Endodermal cell (in vitro differentiated cells): ENCODE measurements around the gene PIAS4. TPM values are rescaled to one million over a fixed set of nuclear protein-coding genes. Genes with fewer than 3 reads are reported as not detected.
"Not testable (repeated sequence)": the region's sequence is repeated elsewhere in the genome, so short reads cannot be mapped to it uniquely, and the experiment has no call there.

ENCODE experiments used
- DNase-seq: peaks from one replicate; pipeline ENCODE4 v3.0.0-alpha.2; 2017
- H3K27ac ChIP-seq: 2 replicates; pipeline ENCODE4 v1.5.1; 2013; ENCODE audit warnings: mild to moderate bottlenecking, low read depth, low read length, moderate library complexity
- H3K27me3 ChIP-seq: 2 replicates; pipeline ENCODE4 v1.6.1; 2013; ENCODE audit warnings: mild to moderate bottlenecking, low read length, moderate library complexity; ENCODE audit not compliant: insufficient read depth, control insufficient read depth, poor library complexity, severe bottlenecking
- H3K36me3 ChIP-seq: 2 replicates; pipeline ENCODE4 v1.7.0; 2013; ENCODE audit warnings: mild to moderate bottlenecking, low read length, moderate library complexity; ENCODE audit not compliant: control insufficient read depth, insufficient read depth
- H3K4me1 ChIP-seq: one replicate; pipeline ENCODE4 v1.7.0; 2013; ENCODE audit warnings: low read length; ENCODE audit not compliant: control insufficient read depth, insufficient read depth
- H3K4me3 ChIP-seq: 2 replicates; pipeline ENCODE4 v1.5.1; 2013; ENCODE audit warnings: mild to moderate bottlenecking, low read length, moderate library complexity
- H3K9ac ChIP-seq: 2 replicates; pipeline ENCODE4 v1.6.1; 2013; ENCODE audit warnings: mild to moderate bottlenecking, low read length, moderate library complexity; ENCODE audit not compliant: poor library complexity, severe bottlenecking; ENCODE audit errors: extremely low read depth
- H3K9me3 ChIP-seq: 2 replicates; pipeline ENCODE4 v1.6.1; 2013; ENCODE audit warnings: mild to moderate bottlenecking, low read length, moderate library complexity; ENCODE audit not compliant: control insufficient read depth
- H3K27ac Mint-ChIP-seq: 2 replicates; pipeline ENCODE4 v1.8.0; 2020; ENCODE audit warnings: mixed read lengths
- H3K27me3 Mint-ChIP-seq: 2 replicates; pipeline ENCODE4 v1.8.0; 2021; ENCODE audit warnings: mild to moderate bottlenecking, mixed read lengths; ENCODE audit not compliant: insufficient read depth
- H3K36me3 Mint-ChIP-seq: 2 replicates; pipeline ENCODE4 v1.8.0; 2020; ENCODE audit warnings: low read depth, mixed read lengths
- H3K4me1 Mint-ChIP-seq: 2 replicates; pipeline ENCODE4 v1.8.0; 2020; ENCODE audit warnings: mixed read lengths
- H3K4me3 Mint-ChIP-seq: 2 replicates; pipeline ENCODE4 v1.8.0; 2020; ENCODE audit warnings: mild to moderate bottlenecking, moderate library complexity, mixed read lengths
- H3K9me3 Mint-ChIP-seq: 2 replicates; pipeline ENCODE4 v1.8.0; 2020; ENCODE audit warnings: mild to moderate bottlenecking, mixed read lengths
- WGBS, 2 experiments: methylation state at CpG; one replicate each; pipeline versions ENCODE4 v1.1.5 to v1.1.7; 2013; ENCODE audit warnings: missing lambda C conversion rate in 2 of 2, mixed read lengths in 1 of 2; ENCODE audit not compliant: insufficient coverage in 1 of 2, insufficient read length in 1 of 2; 5-methylcytosine and 5-hydroxymethylcytosine counted together
- total RNA-seq, 2 donors: library from RNA; stranded (reverse); fragmentation: NEBNext Ultra II Directional in 1 of 2; extraction: Animal tissue kit (Norgen Biotek cat#: 25700) in 1 of 2; gene quantifications; 2 replicates in 1 of 2; 3 replicates in 1 of 2; pipeline ENCODE4 v1.2.1, GENCODE V29; 2021
- TF ChIP-seq, protein P1 (sequence below): fragments of 200-600 bp; sonication (generic); conservative IDR thresholded peaks from 2 replicates; pipeline ENCODE4 v1.5.0; 2021; ENCODE audit warnings: antibody characterized with exemption, mild to moderate bottlenecking

Gene PIAS4
- total RNA-seq, 2 donors from 2014 or later = 57.5 to 58.1 TPM

DNA sequence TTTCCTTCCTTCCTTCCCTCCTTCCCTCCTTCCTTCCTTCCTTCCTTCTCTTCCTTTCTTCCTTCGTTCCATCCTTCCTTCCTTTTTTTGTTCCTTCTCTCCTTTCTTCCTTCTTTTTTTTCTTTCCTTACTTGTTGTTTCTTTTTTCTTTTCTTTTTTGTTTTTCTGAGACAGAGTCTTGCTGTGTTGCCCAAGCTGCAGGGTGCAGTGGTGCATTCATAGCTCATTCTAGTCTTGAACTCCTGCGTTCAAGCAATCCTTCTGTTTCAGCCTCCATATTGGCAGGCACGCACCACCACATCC, 16.8 kb upstream of the PIAS4 start:
- Mint-ChIP-seq H3K27me3 (no peaks in the 10 kb centered on the region), H3K4me3 (no peak overlapping the region), H3K9me3 (no peaks in the 10 kb centered on the region), H3K27ac (no peak overlapping the region), H3K36me3 (no peaks in the 10 kb centered on the region), H3K4me1 (peaks cover 5% of the 10 kb centered on the region)
- Histone ChIP-seq H3K36me3 (no peaks in the 10 kb centered on the region), H3K27me3 (no peaks in the 10 kb centered on the region), H3K9me3 (no peaks in the 10 kb centered on the region), H3K4me3 (no peak overlapping the region), H3K27ac (no peak overlapping the region), H3K9ac (no peak overlapping the region), H3K4me1 (no peaks in the 10 kb centered on the region)
- TF ChIP-seq, protein P1, sequence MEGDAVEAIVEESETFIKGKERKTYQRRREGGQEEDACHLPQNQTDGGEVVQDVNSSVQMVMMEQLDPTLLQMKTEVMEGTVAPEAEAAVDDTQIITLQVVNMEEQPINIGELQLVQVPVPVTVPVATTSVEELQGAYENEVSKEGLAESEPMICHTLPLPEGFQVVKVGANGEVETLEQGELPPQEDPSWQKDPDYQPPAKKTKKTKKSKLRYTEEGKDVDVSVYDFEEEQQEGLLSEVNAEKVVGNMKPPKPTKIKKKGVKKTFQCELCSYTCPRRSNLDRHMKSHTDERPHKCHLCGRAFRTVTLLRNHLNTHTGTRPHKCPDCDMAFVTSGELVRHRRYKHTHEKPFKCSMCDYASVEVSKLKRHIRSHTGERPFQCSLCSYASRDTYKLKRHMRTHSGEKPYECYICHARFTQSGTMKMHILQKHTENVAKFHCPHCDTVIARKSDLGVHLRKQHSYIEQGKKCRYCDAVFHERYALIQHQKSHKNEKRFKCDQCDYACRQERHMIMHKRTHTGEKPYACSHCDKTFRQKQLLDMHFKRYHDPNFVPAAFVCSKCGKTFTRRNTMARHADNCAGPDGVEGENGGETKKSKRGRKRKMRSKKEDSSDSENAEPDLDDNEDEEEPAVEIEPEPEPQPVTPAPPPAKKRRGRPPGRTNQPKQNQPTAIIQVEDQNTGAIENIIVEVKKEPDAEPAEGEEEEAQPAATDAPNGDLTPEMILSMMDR = no peak
- WGBS, 2 experiments = 90 to 95% methylated on average over 3 of the region's 3 CpGs
- no peak for DNase-seq

DNA sequence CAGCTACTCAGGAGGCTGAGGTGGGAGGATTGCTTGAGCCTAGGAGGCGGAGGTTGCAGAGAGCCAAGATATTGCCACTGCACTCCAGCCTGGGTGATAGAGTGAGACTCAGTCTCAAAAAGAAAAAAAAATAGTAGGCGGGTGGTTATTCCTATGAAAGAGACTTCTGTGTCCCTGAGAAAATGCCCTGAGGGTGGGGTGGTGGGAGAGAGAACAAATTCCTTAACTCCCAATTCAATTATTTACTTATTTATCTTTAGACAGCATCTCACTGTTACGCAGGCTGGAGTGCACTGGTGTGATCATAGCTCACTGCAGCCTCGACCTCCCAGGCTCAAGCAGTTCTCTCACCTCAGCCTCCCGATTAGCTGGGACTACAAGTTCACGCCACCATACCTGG, 11.9 kb upstream of the PIAS4 start:
- H3K9me3 Mint-ChIP-seq = peaks cover 6% of the 10 kb centered on the region
- H3K4me3 ChIP-seq = no peak overlapping the region
- TF ChIP-seq, protein P1 = no peak
- no peaks in the 10 kb centered on the region for H3K27me3 Mint-ChIP-seq
- no peaks in the 10 kb centered on the region for H3K4me1 ChIP-seq
- H3K36me3 ChIP-seq = no peaks in the 10 kb centered on the region
- H3K9me3 ChIP-seq = no peaks in the 10 kb centered on the region
- no peak overlapping the region for H3K27ac ChIP-seq
- no peak for DNase-seq
- no peaks in the 10 kb centered on the region for H3K36me3 Mint-ChIP-seq
- peaks cover 1% of the 10 kb centered on the region for H3K4me1 Mint-ChIP-seq
- 87 to 92% methylated on average over 3 to 6 of the region's 6 CpGs for whole genome bisulfite sequencing, 2 experiments
- H3K4me3 Mint-ChIP-seq = no peak overlapping the region
- no peak overlapping the region for H3K9ac ChIP-seq
- H3K27ac Mint-ChIP-seq = no peak overlapping the region
- H3K27me3 ChIP-seq = no peaks in the 10 kb centered on the region

DNA sequence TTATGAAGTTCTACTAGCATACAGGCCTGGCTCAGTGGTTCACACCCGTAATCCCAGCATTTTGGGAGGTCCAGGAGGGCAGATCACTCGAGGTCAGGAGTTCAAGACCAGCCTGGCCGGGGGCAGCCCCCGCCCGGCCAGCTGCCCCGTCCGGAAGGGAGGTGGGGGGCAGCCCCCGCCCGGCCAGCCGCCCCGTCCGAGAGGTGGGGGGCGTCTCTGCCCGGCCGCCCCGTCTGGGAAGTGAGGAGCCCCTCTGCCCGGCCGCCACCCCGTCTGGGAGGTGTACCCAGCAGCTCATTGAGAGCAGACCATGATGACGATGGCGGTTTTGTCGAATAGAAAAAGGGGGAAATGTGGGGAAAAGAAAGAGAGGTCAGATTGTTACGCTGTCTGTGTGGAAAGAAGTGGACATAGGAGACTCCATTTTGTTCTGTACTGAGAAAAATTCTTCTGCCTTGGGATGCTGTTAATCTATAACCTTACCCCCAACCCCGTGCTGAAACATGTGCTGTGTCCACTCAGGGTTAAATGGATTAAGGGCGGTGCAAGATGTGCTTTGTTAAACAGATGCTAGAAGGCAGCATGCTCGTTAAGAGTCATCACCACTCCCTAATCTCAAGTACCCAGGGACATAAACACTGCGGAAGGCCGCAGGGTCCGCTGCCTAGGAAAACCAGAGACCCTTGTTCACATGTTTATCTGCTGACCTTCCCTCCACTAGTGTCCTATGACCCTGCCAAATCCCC, 8.7 kb upstream of the PIAS4 start:
- not testable (repeated sequence) for H3K9me3 Mint-ChIP-seq, H3K9me3 ChIP-seq, DNase-seq, H3K4me3 ChIP-seq, H3K27me3 ChIP-seq, H3K36me3 ChIP-seq, H3K27ac ChIP-seq, H3K4me1 ChIP-seq, H3K9ac ChIP-seq, H3K27me3 Mint-ChIP-seq, H3K27ac Mint-ChIP-seq, H3K36me3 Mint-ChIP-seq, H3K4me1 Mint-ChIP-seq, H3K4me3 Mint-ChIP-seq
- WGBS, 2 experiments = 98 to 100% methylated on average over 1 to 28 of the region's 29 CpGs

DNA sequence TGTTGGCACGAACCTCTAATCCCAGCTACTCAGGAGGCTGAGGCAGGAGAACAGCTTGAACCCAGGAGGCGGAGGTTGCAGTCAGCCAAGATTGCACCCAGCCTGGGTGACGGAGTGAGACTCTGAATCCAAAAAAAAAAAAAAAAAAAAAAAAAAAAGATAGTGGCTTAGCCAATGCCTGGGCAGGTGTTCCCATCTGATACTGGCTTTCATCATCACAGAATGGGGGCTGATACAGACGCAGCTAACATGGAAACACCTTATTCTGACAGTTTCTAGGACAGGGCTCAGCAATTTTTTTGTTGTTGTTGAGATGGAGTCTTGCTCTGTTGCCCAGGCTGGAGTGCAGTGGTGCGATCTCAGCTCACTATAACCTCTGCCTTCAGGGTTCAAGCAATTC, 6.7 kb upstream of the PIAS4 start:
- not testable (repeated sequence) for DNase-seq, H3K4me3 ChIP-seq, H3K4me1 Mint-ChIP-seq, H3K27ac ChIP-seq, H3K9me3 Mint-ChIP-seq, H3K27ac Mint-ChIP-seq, H3K36me3 ChIP-seq, H3K4me1 ChIP-seq, H3K9me3 ChIP-seq, H3K27me3 ChIP-seq, H3K27me3 Mint-ChIP-seq, H3K9ac ChIP-seq, H3K4me3 Mint-ChIP-seq, H3K36me3 Mint-ChIP-seq
- 89 to 92% methylated on average over 3 to 5 of the region's 5 CpGs for WGBS, 2 experiments

DNA sequence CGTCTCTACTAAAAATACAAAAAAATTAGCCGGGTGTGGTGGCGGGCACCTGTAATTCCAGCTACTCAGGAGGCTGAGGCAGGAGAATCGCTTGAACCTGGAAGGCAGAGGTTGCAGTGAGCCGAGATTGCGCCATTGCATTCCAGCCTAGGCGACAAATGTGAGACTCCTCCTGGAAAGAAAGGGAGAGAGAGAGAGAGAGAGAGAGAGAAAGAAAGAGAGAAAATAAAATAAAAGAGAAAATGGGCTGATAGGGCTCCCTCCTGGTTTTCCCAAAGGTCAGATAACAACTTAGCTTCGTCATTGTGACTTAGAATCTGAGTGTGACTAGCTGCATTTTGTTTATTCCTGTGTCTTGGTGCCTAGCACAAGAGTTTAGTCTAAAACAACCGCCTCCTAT, 2.1 kb upstream of the PIAS4 start:
- H3K9me3 Mint-ChIP-seq, H3K36me3 ChIP-seq, H3K4me1 ChIP-seq, H3K9me3 ChIP-seq, H3K9ac ChIP-seq, H3K36me3 Mint-ChIP-seq, DNase-seq, H3K27me3 ChIP-seq, H3K27me3 Mint-ChIP-seq, H3K4me1 Mint-ChIP-seq, H3K27ac ChIP-seq, H3K27ac Mint-ChIP-seq, H3K4me3 ChIP-seq: not testable (repeated sequence)
- peak overlapping the region; percentile 84 for H3K4me3 Mint-ChIP-seq
- WGBS, 2 experiments = 95 to 97% methylated on average over 6 to 9 of the region's 9 CpGs
